Measurements from ENCODE around the gene ZSCAN5A.
A peak's percentile ranks its signal among the peaks of the same experiment; 100 is the strongest.
"Not testable (repeated sequence)": the region's sequence is repeated elsewhere in the genome, so short reads cannot be mapped to it uniquely, and the experiment has no call there.

ZSCAN5A gene

GRCh38 chr19:56314381-56315076 is at the start of gene ZSCAN5A:
ZSCAN5A (minus strand) TSS chr19:56314839; CDS start chr19:56225046, 89,793 bp downstream.
- peak; percentile 98 for DNase-seq

DNA sequence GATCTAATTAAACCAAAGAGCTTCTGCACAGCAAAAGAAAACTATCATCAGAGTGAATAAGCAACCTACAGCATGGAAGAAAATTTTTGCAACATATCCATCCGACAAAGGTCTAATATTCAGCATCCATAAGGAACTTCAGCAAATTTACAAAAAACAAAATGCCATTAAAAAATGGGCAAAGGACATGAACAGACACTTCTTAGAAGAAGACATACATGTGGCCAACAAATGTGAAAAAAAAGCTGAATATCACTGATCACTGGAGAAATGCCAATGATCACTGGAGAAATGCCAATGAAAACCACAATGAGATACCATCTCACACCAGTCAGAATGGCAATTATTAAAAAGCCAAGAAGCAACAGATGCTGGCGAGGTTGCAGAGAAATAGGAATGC is 46.2 kb upstream of the ZSCAN5A start:
- no peak for DNase-seq

GRCh38 chr19:56356944-56357343 is 42.3 kb upstream of the ZSCAN5A start:
- DNase-seq: no peak

DNA sequence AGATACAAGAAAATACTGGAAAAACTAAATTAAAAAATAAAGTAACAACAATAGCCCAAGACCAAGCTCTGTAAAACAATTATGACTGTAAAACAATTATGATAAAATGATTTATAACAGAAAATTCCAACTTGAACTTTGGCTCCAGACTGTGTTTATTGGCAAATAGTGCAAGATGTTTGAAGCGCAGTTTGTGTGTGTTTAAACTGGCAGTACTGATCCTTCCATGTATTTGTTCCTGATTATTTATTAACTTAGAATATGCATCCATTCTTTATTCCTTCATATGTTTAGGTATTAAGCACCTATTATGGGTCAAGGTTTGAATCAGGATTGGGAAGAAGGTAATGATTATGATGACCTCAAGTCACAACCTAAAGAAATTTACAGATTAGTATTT is 40.9 kb upstream of the ZSCAN5A start:
- DNase-seq: no peak

GRCh38 chr19:56351208-56351607 is 36.6 kb upstream of the ZSCAN5A start:
- no peak for DNase-seq

- peak; percentile 61 for DNase-seq
Measured at GRCh38 chr19:56350416-56351045, 35.9 kb upstream of the ZSCAN5A start.

GRCh38 chr19:56348289-56348877 is 33.7 kb upstream of the ZSCAN5A start:
- peak; percentile 55 for DNase-seq

GRCh38 chr19:56347163-56347778 is 32.6 kb upstream of the ZSCAN5A start:
- no peak for DNase-seq

GRCh38 chr19:56341948-56342347 is 27.3 kb upstream of the ZSCAN5A start:
- DNase-seq: peak; percentile 3

DNA sequence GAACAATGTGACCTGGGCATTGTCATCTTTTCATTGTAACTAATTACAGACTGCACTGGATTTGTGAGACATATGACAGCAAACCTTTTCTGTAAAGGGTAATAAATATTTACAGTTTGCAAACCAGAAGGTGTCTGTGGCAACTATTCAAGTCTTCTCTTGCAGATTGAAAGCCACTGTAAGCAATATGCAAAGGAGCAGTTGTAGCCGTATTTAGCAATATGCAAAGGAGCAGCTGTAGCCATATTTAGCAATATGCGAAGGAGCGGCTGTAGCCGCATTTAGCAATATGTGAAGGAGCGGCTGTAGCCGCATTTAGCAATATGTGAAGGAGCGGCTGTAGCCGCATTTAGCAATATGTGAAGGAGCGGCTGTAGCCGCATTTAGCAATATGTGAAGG is 24.4 kb upstream of the ZSCAN5A start:
- DNase-seq: peak; percentile 24

- not testable (repeated sequence) for DNase-seq
Measured at GRCh38 chr19:56337077-56337476, 22.4 kb upstream of the ZSCAN5A start.

DNA sequence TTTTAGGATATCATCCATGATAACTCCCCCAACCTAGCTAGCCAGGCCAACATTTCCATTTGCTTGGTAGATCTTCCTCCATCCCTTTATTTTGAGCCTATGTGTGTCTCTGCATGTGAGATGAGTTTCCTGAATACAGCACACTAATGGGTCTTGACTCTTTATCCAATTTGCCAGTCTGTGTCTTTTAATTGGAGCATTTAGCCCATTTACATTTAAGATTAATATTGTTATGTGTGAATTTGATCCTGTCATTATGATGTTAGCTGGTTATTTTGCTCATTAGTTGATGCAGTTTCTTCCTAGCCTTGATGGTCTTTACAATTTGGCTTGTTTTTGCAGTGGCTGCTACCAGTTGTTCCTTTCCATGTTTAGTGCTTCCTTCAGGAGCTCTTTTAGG is 20.7 kb upstream of the ZSCAN5A start:
- not testable (repeated sequence) for DNase-seq

DNA sequence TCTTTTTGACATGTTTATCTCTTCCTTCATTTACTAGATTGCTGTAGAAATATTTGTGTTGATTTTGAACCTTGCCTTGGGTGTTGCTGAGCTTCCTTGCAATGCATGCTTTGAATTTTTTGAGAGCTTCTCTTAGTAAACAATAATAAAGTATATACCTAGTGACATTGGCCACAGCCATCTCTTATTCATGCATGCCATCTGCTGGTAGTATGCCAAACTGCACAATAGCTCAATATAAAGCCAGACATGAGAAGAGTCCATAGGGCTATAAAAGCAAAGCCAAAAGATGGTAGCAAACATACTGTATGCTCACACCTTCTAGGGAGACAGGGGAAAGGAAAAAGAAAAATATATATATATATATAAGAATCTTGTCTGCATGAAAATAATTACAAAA is 18.9 kb upstream of the ZSCAN5A start:
- DNase-seq: peak; percentile 58

DNA sequence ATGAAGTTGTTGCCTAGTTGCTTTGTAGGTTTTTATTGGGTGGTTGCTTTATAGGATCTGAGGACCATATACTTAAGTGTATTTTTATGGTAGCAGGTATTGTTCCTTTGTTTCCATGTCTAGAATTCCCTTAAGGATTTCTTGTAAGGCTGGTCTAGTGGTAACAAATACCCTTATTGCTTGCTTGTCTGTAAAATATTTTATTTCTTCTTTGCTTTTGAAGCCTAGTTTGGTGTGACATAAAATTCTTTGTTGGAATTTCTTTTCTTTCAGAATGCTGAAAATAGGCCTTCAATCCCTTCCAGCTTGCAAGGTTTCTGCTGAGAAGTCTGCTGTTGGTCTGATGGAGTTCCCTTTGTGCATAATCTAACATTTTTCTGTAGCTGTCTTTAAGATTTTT is 18.1 kb upstream of the ZSCAN5A start:
- DNase-seq: no peak

DNA sequence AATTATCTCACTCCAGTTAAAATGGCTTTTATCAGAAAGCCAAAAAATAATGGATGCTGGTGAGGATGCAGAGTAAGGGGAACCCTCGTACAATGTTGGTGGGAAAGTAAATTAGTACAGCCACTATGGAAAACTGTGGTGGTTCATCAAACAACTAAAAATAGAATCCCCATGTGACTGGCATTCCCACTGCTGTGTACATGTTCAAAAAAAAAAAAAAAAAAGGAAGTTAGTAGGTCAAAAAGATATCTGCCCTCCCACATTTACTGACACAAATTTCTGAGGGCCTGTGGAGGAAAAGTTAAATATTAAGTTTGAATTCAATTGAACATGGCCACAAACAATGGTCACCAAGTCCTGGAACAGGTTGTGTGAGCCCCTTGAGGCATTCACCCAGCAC is 9.8 kb upstream of the ZSCAN5A start:
- no peak for DNase-seq

GRCh38 chr19:56321989-56322440 is 7.4 kb upstream of the ZSCAN5A start:
- DNase-seq: no peak

- no peak for DNase-seq
Measured at GRCh38 chr19:56321254-56321988, 6.8 kb upstream of the ZSCAN5A start.

- no peak for DNase-seq
Measured at GRCh38 chr19:56319991-56320390, 5.4 kb upstream of the ZSCAN5A start.

- no peak for DNase-seq
Measured at GRCh38 chr19:56317749-56318148, 3.1 kb upstream of the ZSCAN5A start.

DNA sequence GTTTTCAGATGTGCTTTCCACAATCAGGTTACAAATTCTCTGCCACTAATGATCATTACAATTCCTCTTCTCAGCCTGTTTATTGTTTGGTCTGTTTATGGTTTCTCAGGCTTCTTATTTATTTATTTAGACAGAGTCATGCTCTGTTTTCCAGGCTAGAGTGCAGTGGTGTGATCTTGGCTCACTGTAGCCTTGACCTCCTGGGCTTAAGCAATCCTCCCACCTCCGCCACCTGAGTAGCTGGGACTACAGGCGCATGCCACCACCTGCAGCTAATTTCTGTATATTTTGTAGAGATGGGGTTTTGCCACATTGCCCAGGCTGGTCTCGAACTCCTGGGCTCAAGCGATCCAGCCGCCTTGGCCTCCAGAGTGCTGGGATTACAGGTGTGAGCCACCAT is 2.1 kb upstream of the ZSCAN5A start:
- no peak for DNase-seq

DNA sequence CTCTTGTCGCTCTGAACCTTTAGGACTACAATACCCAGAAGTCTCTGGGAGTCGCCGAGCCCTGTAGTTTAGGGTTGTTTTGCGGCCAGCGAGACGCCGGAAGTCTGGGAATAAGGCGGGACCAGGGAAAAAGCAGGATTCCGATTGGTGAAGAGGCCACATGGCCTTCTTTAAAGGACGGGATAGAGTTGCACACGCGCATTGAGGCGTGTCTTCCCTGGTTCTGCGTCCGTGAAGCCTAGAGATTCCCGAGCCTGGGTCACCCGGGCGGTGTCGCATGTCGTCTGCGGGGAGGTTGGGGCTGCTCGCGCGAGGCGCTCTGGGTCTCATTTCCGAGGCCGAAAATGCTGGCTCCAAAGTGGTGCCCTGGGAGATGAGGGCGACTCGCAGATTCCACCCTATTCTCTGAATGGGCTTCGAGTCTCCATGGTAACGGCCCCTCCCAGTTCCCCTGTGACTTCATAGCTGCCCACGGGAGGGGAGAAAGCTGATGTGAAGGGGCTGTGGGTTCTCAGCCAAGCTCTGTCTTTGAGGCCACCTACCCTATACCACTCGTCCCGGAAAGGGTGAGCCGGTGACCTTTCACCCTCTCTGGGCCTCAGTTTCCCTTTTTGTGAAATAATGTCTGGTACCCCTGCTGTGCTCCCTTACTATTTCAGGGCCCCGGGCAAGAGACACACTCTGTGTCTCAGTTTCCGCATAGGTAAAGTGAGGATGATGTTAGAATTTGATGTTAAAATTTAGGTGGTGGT is 614 bp upstream of the ZSCAN5A start:
- peak; percentile 99 for DNase-seq

DNA sequence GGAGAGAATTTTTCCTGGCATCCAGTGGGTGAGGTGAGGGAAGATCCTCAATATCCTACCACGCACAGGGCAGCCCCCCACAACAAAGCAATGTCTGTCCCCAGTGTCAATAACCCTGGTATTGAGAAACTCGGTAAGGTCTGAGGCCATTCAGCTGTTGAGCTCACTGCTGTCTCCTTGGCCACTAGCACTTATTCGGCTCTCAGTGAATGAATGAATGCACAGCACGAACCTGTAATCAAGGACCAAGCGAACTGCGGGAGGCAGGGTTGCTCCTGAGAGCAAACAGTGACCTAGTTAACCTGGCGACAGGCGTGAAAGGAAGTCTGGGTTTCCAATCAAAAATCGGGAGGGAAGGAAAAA is 640 bp downstream of the ZSCAN5A start:
- DNase-seq: peak; percentile 90
